IMR-90 (cell line): ENCODE results near the gene PLCG2. TPM values are rescaled to one million over a fixed set of nuclear protein-coding genes. Genes with fewer than 3 reads are reported as not detected.

Experiments used
- ATAC-seq: fragments of 200-7000 bp; cut with Tn5 transposase; 2 replicates; pipeline ENCODE4 v1.9.1; 2020; ENCODE audit warnings: low read depth, mild to moderate bottlenecking, moderate library complexity
- BruUV-seq: library from RNA; stranded (reverse); fragments of 400-500 nt; replicated peaks from 2 replicates; lab custom pipeline; 2021; lab: Mats Ljungman, UMichigan
- CTCF ChIA-PET: fragments of 300-600 bp; formaldehyde crosslinking; extraction: SDS; loops from one replicate; lab custom pipeline; 2021; ENCODE audit warnings: antibody characterized with exemption; lab: Yijun Ruan, JAX
- POLR2A ChIA-PET: fragments of 300-600 bp; sonication (Branson Sonifier 250); formaldehyde crosslinking; loops from one replicate; lab custom pipeline; 2022; ENCODE audit warnings: antibody characterized with exemption; ENCODE audit not compliant: unreplicated experiment; lab: Charles Lee
- DNase-seq: peaks from one replicate; pipeline ENCODE4 v3.0.0; 2013
- H2AFZ ChIP-seq: replicated peaks from 2 replicates; pipeline ENCODE3; 2013; ENCODE audit warnings: low read length, mild to moderate bottlenecking; ENCODE audit not compliant: poor library complexity
- H2AK5ac ChIP-seq: 2 replicates; pipeline ENCODE4 v1.6.1; 2013; ENCODE audit warnings: low read depth, low read length, inconsistent platforms
- H2AK9ac ChIP-seq: replicated peaks from 2 replicates; pipeline ENCODE3; 2013; ENCODE audit warnings: mild to moderate bottlenecking, low read depth, low read length, moderate library complexity; ENCODE audit not compliant: poor library complexity
- H2BK120ac ChIP-seq: 2 replicates; pipeline ENCODE4 v1.6.1; 2013; ENCODE audit warnings: low read depth, low read length, inconsistent platforms
- H2BK15ac ChIP-seq: 3 replicates; pipeline ENCODE4 v1.6.1; 2013; ENCODE audit warnings: low read depth, low read length, inconsistent platforms
- H2BK20ac ChIP-seq: 2 replicates; pipeline ENCODE4 v1.6.1; 2013; ENCODE audit warnings: low read depth, mild to moderate bottlenecking, inconsistent platforms, low read length, moderate library complexity
- H2BK5ac ChIP-seq: 2 replicates; pipeline ENCODE4 v1.6.1; 2013; ENCODE audit warnings: mild to moderate bottlenecking, low read depth, low read length, inconsistent platforms; ENCODE audit not compliant: poor library complexity, severe bottlenecking
- H3K14ac ChIP-seq: replicated peaks from 2 replicates; pipeline ENCODE4 v1.6.1; 2013; ENCODE audit warnings: low read depth, low read length, inconsistent platforms
- H3K18ac ChIP-seq: 2 replicates; pipeline ENCODE4 v1.6.1; 2013; ENCODE audit warnings: low read depth, low read length, control low read depth
- H3K23ac ChIP-seq: 2 replicates; pipeline ENCODE4 v1.6.1; 2013; ENCODE audit warnings: low read depth, low read length, inconsistent platforms
- H3K27ac ChIP-seq: 2 replicates; pipeline ENCODE4 v1.5.1; 2013; ENCODE audit warnings: mild to moderate bottlenecking, control low read depth, low read length; ENCODE audit not compliant: insufficient read depth
- H3K27me3 ChIP-seq: 2 replicates; pipeline ENCODE4 v1.6.1; 2013; ENCODE audit warnings: low read length; ENCODE audit not compliant: control insufficient read depth, insufficient read depth
- H3K36me3 ChIP-seq: 2 replicates; pipeline ENCODE4 v1.6.1; 2013; ENCODE audit warnings: low read length, mixed read lengths; ENCODE audit not compliant: control insufficient read depth, insufficient read depth
- H3K4ac ChIP-seq: 2 replicates; pipeline ENCODE4 v1.6.1; 2013; ENCODE audit warnings: low read depth, low read length, inconsistent platforms
- H3K4me1 ChIP-seq: 2 replicates; pipeline ENCODE4 v1.6.1; 2013; ENCODE audit warnings: low read length, mixed read lengths; ENCODE audit not compliant: control insufficient read depth, insufficient read depth
- H3K4me2 ChIP-seq: 2 replicates; pipeline ENCODE4 v1.6.1; 2013; ENCODE audit warnings: low read depth, mild to moderate bottlenecking, control low read depth, low read length, moderate library complexity
- H3K4me3 ChIP-seq: 2 replicates; pipeline ENCODE4 v1.5.1; 2013; ENCODE audit warnings: low read depth, mild to moderate bottlenecking, control low read depth, low read length, moderate library complexity; ENCODE audit not compliant: insufficient read depth
- H3K56ac ChIP-seq: 2 replicates; pipeline ENCODE4 v1.6.1; 2013; ENCODE audit warnings: low read length, inconsistent platforms; ENCODE audit not compliant: insufficient read depth; ENCODE audit errors: extremely low read depth
- H3K79me1 ChIP-seq, 2 experiments: 2 replicates each; pipeline ENCODE4 v1.6.1; 2013; ENCODE audit warnings: low read length in 2 of 2, inconsistent platforms in 1 of 2, low read depth in 1 of 2
- H3K9ac ChIP-seq: 2 replicates; pipeline ENCODE4 v1.6.1; 2013; ENCODE audit warnings: low read depth, low read length, control low read depth
- H3K9me1 ChIP-seq: 2 replicates; pipeline ENCODE4 v1.6.1; 2013; ENCODE audit warnings: low read length, inconsistent platforms; ENCODE audit not compliant: insufficient read depth
- H3K9me3 ChIP-seq: 2 replicates; pipeline ENCODE4 v1.6.1; 2013; ENCODE audit warnings: low read length; ENCODE audit not compliant: control insufficient read depth, insufficient read depth
- H4K20me1 ChIP-seq: 2 replicates; pipeline ENCODE4 v1.6.1; 2013; ENCODE audit warnings: low read length, inconsistent platforms; ENCODE audit not compliant: insufficient read depth
- H4K5ac ChIP-seq: 2 replicates; pipeline ENCODE4 v1.6.1; 2013; ENCODE audit warnings: mild to moderate bottlenecking, low read depth, low read length, control low read depth
- H4K8ac ChIP-seq, 2 experiments: 2 replicates each; pipeline ENCODE4 v1.6.1; 2013; ENCODE audit warnings: low read depth in 2 of 2, low read length in 2 of 2, control low read depth in 1 of 2, inconsistent platforms in 1 of 2
- H4K91ac ChIP-seq: 2 replicates; pipeline ENCODE4 v1.6.1; 2013; ENCODE audit warnings: low read depth, low read length, inconsistent platforms; ENCODE audit not compliant: insufficient read depth
- FOS ChIP-seq: fragments of 150-350 bp; IDR thresholded peaks from 2 replicates; pipeline ENCODE4 v1.6.1; 2016; ENCODE audit warnings: low read depth, low read length
- POLR2A ChIP-seq: IDR thresholded peaks from 2 replicates; pipeline ENCODE4 v1.6.1; 2012; ENCODE audit warnings: mild to moderate bottlenecking, low read depth, low read length
- SMC3 ChIP-seq: fragments of 150-350 bp; IDR thresholded peaks from 2 replicates; pipeline ENCODE4 v1.6.1; 2016; ENCODE audit warnings: low read depth, mild to moderate bottlenecking, antibody characterized with exemption, low read length, moderate library complexity
- WGBS, 2 experiments: methylation state at CpG; one replicate each; pipeline versions ENCODE4 v1.1.5 to v1.1.7; 2013; ENCODE audit warnings: missing lambda C conversion rate in 2 of 2; ENCODE audit not compliant: insufficient read length in 1 of 2; ENCODE audit errors: extremely low coverage in 2 of 2; 5-methylcytosine and 5-hydroxymethylcytosine counted together
- dilution Hi-C: fragments of 300-500 bp; cut with HindIII; formaldehyde crosslinking; loops from one replicate; pipeline ENCODE4 v1.14.3; 2018; ENCODE audit warnings: low sequenced_read_pairs; ENCODE audit not compliant: unreplicated experiment
- in situ Hi-C: fragments of 300-500 bp; cut with MboI; formaldehyde crosslinking; loops from 3 replicates; pipeline ENCODE4 v1.14.3; 2019; ENCODE audit warnings: low sequenced_read_pairs, inconsistent platforms, mixed read lengths
- intact Hi-C: fragments of 100-400 bp; cut with micrococcal nuclease; formaldehyde crosslinking; loops from 2 replicates; pipeline ENCODE4 v1.10.0; 2022
- polyA plus RNA-seq, 3 experiments: library from polyadenylated mRNA; depleted of rRNA; stranded (reverse); fragments of >200 nt; gene quantifications; 2 replicates each; pipeline ENCODE4 v1.2.3, GENCODE V29; 2012; ENCODE audit warnings: low replicate concordance in 1 of 3
- total RNA-seq: library from RNA; depleted of rRNA; stranded (reverse); fragments of >200 nt; gene quantifications from 2 replicates; pipeline ENCODE4 v1.2.3, GENCODE V29; 2012
- TF ChIP-seq, protein P1 (sequence below): conservative IDR thresholded peaks from 2 replicates; pipeline ENCODE4 v1.5.1; 2012; ENCODE audit warnings: mild to moderate bottlenecking, low read depth, low read length, improper control_type of control experiment

Gene PLCG2
- total and polyA plus RNA-seq, 2 of the 4 experiments (the other 2 are of a cell fraction) = 0.14 to 0.18 TPM

DNA sequence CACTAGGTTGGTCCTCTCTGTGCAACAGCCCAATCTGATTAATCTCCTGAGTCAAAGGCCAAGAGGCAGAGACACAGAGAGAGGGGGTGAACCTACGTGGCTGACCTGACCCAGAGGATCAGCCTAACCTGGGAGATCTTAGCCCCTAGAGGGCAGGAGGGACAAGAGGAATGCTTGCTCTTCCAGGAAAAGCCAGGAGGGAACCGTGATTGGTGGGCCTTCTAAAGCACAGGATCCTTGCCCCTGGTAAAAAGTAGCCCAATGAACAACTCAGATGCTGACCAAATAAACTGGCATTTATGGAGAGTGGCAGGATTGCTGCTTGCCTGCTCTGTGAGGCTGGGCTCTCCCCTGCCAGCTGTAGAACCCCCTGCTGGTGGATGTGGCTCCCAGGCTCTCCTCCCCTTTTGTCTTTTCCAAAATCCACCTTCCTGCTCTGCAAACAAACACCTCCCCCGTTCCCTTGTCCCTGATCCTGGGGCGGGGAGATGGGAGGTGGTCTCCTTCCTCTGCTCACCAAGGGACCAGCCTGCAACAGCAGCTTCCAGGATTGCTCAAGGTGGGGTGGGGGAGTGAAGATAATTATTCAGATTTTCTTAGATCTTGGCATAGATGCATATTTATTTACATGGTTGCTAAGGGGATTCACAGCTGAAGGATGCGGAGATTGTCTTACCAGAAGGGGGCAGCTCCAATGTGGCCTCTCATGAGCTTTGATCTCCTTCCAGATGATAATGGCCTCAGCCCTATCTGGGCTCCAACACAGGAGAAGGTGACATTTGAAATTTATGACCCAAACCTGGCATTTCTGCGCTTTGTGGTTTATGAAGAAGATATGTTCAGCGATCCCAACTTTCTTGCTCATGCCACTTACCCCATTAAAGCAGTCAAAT, 160.3 kb downstream of the PLCG2 start:
- no peak overlapping the region for H3K4me2 ChIP-seq
- ChIA-PET POLR2A (no interaction called here), CTCF (interaction anchor here (0.5 to 1.5 kb wide), 3 partner anchors 19 to 550 kb away, joined by 3 to 4 read pairs (median 4); no protein-coding TSS in a partner anchor)
- H2AK9ac ChIP-seq = no peak overlapping the region
- TF ChIP-seq, protein P1, sequence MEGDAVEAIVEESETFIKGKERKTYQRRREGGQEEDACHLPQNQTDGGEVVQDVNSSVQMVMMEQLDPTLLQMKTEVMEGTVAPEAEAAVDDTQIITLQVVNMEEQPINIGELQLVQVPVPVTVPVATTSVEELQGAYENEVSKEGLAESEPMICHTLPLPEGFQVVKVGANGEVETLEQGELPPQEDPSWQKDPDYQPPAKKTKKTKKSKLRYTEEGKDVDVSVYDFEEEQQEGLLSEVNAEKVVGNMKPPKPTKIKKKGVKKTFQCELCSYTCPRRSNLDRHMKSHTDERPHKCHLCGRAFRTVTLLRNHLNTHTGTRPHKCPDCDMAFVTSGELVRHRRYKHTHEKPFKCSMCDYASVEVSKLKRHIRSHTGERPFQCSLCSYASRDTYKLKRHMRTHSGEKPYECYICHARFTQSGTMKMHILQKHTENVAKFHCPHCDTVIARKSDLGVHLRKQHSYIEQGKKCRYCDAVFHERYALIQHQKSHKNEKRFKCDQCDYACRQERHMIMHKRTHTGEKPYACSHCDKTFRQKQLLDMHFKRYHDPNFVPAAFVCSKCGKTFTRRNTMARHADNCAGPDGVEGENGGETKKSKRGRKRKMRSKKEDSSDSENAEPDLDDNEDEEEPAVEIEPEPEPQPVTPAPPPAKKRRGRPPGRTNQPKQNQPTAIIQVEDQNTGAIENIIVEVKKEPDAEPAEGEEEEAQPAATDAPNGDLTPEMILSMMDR = no peak
- TF ChIP-seq POLR2A (no peak), SMC3 (no peak), FOS (no peak)
- H4K8ac ChIP-seq = no peak overlapping the region
- no peaks in the 10 kb centered on the region for H3K79me1 ChIP-seq
- in situ Hi-C loops (loop anchor here (5.0 kb wide), 1 partner anchor 288 kb away; no protein-coding TSS in a partner anchor), intact Hi-C loops (loop anchor here (1.0 to 5.0 kb wide), 3 partner anchors 291 to 518 kb away; no protein-coding TSS in a partner anchor), dilution Hi-C loops (no loop called here)
- H3K14ac ChIP-seq = no peak overlapping the region
- no TSS peak for BruUV-seq
- H4K5ac ChIP-seq = no peak overlapping the region
- no peak overlapping the region for H3K9ac ChIP-seq
- H3K4me3 ChIP-seq = no peak overlapping the region
- no peaks in the 10 kb centered on the region for H3K9me3 ChIP-seq
- no peak overlapping the region for H3K23ac ChIP-seq
- no peak overlapping the region for H3K56ac ChIP-seq
- no peaks in the 10 kb centered on the region for H3K36me3 ChIP-seq
- H3K4ac ChIP-seq = no peak overlapping the region
- no peaks in the 10 kb centered on the region; the same call in 1 of the 2 replicates for H3K9me1 ChIP-seq
- no peak overlapping the region for H4K91ac ChIP-seq
- no peak overlapping the region for H2BK120ac ChIP-seq
- no peak for ATAC-seq
- H2BK15ac ChIP-seq = no peak overlapping the region
- H3K27ac ChIP-seq = no peak overlapping the region
- H2AFZ ChIP-seq = no peak overlapping the region
- peaks cover 3% of the 10 kb centered on the region for H3K4me1 ChIP-seq
- no peak for DNase-seq
- no peak overlapping the region for H3K18ac ChIP-seq
- H3K27me3 ChIP-seq = peaks cover 13% of the 10 kb centered on the region
- H2AK5ac ChIP-seq = no peak overlapping the region
- H4K20me1 ChIP-seq = no peaks in the 10 kb centered on the region
- no peak overlapping the region for H2BK5ac ChIP-seq
- WGBS, 2 experiments = no CpG with 5 or more reads among the region's 7 CpGs
- no peak overlapping the region for H2BK20ac ChIP-seq
